GM12801 (cell line): ENCODE measurements around the gene ANKRD61.

Experiments
- TF ChIP-seq, protein P1 (sequence below): IDR thresholded peaks from one replicate; pipeline ENCODE4 v1.5.1; 2011; ENCODE audit warnings: control low read depth; ENCODE audit not compliant: insufficient read length; ENCODE audit errors: extremely low read depth

ANKRD61 gene

DNA sequence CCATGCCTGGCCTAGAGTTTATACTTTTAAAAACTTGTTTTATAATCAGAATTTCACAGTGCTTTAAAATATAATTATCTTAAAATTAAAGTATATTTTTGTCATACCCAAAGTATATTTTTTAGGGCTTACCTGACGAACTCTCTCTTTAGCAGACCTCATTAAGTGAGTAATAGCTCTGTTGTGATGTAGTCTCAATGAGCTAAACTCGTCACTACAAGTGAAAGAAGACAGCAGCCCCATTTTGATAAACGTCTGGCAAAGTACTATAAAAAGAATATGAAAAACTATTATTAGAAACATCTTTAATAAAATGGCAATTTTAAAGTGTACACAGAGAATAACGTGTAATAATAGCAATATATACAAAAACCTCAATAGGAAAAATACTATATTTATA lies 18.6 kb downstream of the ANKRD61 start:
- TF ChIP-seq, protein P1, sequence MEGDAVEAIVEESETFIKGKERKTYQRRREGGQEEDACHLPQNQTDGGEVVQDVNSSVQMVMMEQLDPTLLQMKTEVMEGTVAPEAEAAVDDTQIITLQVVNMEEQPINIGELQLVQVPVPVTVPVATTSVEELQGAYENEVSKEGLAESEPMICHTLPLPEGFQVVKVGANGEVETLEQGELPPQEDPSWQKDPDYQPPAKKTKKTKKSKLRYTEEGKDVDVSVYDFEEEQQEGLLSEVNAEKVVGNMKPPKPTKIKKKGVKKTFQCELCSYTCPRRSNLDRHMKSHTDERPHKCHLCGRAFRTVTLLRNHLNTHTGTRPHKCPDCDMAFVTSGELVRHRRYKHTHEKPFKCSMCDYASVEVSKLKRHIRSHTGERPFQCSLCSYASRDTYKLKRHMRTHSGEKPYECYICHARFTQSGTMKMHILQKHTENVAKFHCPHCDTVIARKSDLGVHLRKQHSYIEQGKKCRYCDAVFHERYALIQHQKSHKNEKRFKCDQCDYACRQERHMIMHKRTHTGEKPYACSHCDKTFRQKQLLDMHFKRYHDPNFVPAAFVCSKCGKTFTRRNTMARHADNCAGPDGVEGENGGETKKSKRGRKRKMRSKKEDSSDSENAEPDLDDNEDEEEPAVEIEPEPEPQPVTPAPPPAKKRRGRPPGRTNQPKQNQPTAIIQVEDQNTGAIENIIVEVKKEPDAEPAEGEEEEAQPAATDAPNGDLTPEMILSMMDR: no peak

DNA sequence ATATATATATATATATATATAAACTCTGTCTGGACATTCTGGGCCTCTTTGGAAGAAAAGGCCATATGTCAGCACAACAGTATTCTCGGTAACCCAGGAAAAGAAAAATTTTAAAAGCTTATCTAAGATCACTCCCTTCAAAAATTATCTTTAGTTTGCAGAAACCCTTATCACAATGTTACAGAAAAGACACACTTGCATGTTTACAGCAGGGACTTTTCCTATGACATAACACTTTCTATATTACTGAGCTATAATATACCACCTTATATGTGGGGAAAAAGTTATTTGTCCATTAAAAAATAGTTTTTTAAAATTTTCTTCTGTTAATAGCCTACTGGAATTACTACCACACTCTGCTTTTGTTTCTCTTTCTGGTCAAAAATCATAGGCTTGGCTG lies 25.4 kb downstream of the ANKRD61 start:
- TF ChIP-seq, protein P1: no peak

DNA sequence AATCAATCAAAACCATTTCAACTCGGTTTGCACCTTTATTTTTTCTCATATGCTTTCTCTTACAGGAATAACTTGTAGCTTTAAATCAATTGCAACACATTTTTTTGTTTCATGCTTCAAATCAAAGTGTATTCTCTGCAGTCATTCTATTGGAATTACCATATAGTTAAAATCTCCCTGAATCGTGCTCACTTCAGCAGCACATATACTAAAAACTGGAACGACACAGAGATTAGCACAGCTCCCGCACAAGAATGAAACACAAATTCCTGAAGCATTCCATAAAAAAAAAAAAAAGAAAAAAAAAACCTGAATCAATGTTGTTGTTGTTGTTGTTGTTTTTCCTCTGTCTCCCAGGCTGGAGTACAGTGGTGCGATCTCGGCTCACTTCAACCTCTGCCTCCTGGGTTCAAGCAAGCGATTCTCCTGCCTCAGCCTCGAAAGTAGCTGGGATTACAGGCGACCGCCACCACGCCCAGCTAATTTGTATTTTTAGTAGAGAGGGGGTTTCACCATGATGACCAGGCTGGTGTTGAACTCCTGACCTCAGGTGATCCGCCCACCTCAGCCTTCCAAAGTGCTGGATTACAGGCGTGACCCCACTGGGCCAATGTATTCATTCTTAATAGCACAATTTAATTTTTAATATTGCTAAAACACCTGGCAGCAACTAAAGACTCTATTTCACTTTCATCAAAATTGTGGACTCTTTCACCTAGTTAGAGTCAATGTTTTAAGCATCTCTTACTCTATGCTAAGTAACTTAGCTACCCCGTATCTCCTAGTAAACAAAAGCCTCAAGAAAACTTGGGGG lies 26.3 kb downstream of the ANKRD61 start:
- TF ChIP-seq, protein P1: no peak

DNA sequence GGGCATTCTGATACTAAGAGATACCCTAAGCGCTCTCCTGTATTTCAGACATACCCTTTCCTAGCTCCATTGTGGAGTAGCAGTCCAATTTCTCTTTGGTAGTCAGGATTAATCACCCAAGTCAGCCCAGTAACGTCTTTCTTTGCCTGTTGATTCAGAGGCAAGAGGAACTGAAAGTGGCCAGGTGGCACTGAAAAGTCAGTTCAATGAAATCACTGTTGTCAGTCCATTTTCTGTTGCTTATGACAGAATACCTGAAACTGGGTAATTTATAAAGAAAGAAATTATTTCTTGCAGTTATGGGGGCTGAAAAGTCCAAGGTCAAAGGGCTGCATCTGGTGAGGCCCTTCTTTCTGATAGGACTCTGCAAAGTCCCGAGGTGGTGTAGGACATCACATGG lies 40.2 kb downstream of the ANKRD61 start:
- TF ChIP-seq, protein P1: no peak

DNA sequence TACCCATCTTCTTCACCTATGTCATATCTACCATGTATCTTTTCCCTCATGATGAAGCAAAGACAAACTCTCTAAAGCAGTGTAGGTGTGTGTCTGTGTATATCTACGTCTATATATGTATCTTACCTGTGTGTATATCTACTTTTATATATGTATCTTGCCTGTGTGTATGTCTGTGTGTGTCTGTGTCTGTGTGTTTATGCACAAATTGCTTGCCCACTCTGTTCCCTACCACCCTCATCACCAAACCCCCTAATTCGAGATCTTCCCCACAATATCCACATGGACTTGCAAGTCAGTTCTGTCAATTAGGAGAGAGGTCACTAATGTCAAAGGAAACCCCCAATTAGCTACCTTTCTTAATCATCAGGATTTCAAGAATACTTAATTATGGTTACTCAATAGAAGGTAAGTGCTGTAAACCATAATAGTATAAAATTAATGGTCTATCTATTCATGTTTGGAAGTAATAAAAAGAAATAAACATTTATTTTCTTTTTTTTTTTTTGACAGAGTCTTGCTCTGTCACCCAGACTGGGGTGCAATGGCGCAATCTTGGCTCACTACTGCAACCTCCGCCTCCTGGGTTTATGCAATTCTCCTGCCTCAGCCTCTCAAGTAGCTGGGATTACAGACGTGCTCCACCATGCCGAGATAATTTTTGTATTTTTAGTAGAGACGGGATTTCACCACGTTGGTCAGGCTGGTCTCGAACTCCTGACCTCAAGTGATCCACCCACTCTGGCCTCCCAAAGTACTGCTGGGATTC lies 43.6 kb downstream of the ANKRD61 start:
- TF ChIP-seq, protein P1: no peak

DNA sequence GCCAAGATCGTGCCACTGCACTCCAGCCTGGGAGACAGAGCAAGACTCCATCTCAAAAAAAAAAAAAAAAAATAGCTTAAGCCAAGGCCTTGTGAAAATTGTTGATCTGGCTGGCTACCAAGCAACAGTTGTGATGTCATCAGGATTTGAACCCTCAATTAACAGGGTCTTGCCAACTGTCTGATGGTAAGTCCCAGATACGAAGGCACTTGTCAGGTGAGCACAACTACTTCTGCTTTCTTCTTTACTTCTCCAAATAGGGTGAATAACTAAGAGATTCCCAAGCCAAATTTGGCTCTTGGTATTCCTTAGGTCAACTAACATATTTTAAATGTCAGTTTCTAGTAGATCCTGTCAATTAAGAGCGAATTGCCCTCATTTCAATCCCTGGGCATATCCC lies 47.4 kb downstream of the ANKRD61 start:
- TF ChIP-seq, protein P1: no peak
